HEK293 (cell line): ENCODE measurements around the gene MAP3K15.
"Not testable (repeated sequence)": the region's sequence is repeated elsewhere in the genome, so short reads cannot be mapped to it uniquely, and the experiment has no call there.

ENCODE experiments used
- ZNF10 ChIP-seq: fragments of 450-650 bp; formaldehyde crosslinking; IDR thresholded peaks from 2 replicates; pipeline ENCODE4 v1.5.1; 2017; ENCODE audit warnings: missing biosample characterization, missing genetic modification characterization
- ZNF274 ChIP-seq, 2 experiments: fragments of 200-500 bp in 1 of 2; fragments of 450-650 bp in 1 of 2; sonication (Bioruptor generic) in 1 of 2; formaldehyde crosslinking in 1 of 2; IDR thresholded peaks; 2 replicates each; pipeline versions ENCODE4 v1.5.1 to v1.6.1; 2014 to 2016; ENCODE audit warnings: borderline replicate concordance in 1 of 2, inconsistent platforms in 1 of 2, low read length in 1 of 2, missing biosample characterization in 1 of 2, missing genetic modification characterization in 1 of 2
- ZNF747 ChIP-seq: fragments of 450-650 bp; formaldehyde crosslinking; IDR thresholded peaks from 2 replicates; pipeline ENCODE4 v1.5.1; 2016; ENCODE audit warnings: missing biosample characterization, missing genetic modification characterization

- TF ChIP-seq ZNF274 (IDR thresholded peaks at IDR 0.05; ENCODE audit: low read length); ZNF274 (tag by site-specific recombination; IDR thresholded peaks at IDR 0.05; ENCODE audit: borderline replicate concordance); ZNF10; ZNF747 (tag by site-specific recombination): not testable (repeated sequence)
Measured at GRCh38 chrX:19445772-19446171, 69.5 kb downstream of the MAP3K15 start.
